H9 (cell line): ENCODE measurements around the gene PHF21A. TPM values are rescaled to one million over a fixed set of nuclear protein-coding genes. Genes with fewer than 3 reads are reported as not detected.

ENCODE experiments used
- DNase-seq: peaks from one replicate; pipeline ENCODE4 v3.0.0-alpha.2; 2017
- H2AFZ ChIP-seq: one replicate; pipeline ENCODE4 v1.6.1; 2013; ENCODE audit warnings: mild to moderate bottlenecking, low read length, control low read depth, moderate library complexity
- H2AK5ac ChIP-seq: 2 replicates; pipeline ENCODE4 v1.6.1; 2013; ENCODE audit warnings: low read length, control low read depth, mixed read lengths; ENCODE audit not compliant: insufficient read length
- H2BK120ac ChIP-seq: one replicate; pipeline ENCODE4 v1.6.1; 2013; ENCODE audit warnings: low read depth, mild to moderate bottlenecking, low read length, control low read depth, inconsistent platforms; ENCODE audit not compliant: poor library complexity, severe bottlenecking
- H2BK12ac ChIP-seq: 2 replicates; pipeline ENCODE4 v1.6.1; 2013; ENCODE audit warnings: low read length, control low read depth, mixed read lengths, low read depth; ENCODE audit not compliant: insufficient read length
- H2BK15ac ChIP-seq: 2 replicates; pipeline ENCODE4 v1.6.1; 2013; ENCODE audit warnings: low read depth, low read length, control low read depth
- H2BK20ac ChIP-seq: one replicate; pipeline ENCODE4 v1.6.1; 2013; ENCODE audit warnings: low read depth, mild to moderate bottlenecking, low read length, control low read depth, inconsistent platforms; ENCODE audit not compliant: poor library complexity, severe bottlenecking
- H2BK5ac ChIP-seq: 2 replicates; pipeline ENCODE4 v1.6.1; 2013; ENCODE audit warnings: low read length, control low read depth, mixed read lengths; ENCODE audit not compliant: insufficient read length
- H3K14ac ChIP-seq: 2 replicates; pipeline ENCODE4 v1.6.1; 2013; ENCODE audit warnings: low read length, control low read depth; ENCODE audit not compliant: insufficient read depth
- H3K18ac ChIP-seq: 2 replicates; pipeline ENCODE4 v1.6.1; 2013; ENCODE audit warnings: low read depth, mild to moderate bottlenecking, mixed read lengths, low read length, control low read depth; ENCODE audit not compliant: insufficient read length
- H3K23ac ChIP-seq: 2 replicates; pipeline ENCODE4 v1.6.1; 2013; ENCODE audit warnings: low read length, control low read depth, mixed read lengths, low read depth; ENCODE audit not compliant: insufficient read length
- H3K23me2 ChIP-seq: 2 replicates; pipeline ENCODE4 v1.6.1; 2013; ENCODE audit warnings: low read depth, mild to moderate bottlenecking, mixed read lengths, low read length, control low read depth; ENCODE audit not compliant: insufficient read length, poor library complexity, severe bottlenecking
- H3K27ac ChIP-seq: 2 replicates; pipeline ENCODE4 v1.5.1; 2013; ENCODE audit warnings: low read length, control low read depth, mixed read lengths, low read depth; ENCODE audit not compliant: insufficient read length
- H3K27me3 ChIP-seq: 2 replicates; pipeline ENCODE4 v1.6.1; 2013; ENCODE audit warnings: low read length, control low read depth, inconsistent platforms; ENCODE audit not compliant: insufficient read depth
- H3K4ac ChIP-seq: 2 replicates; pipeline ENCODE4 v1.6.1; 2013; ENCODE audit warnings: low read depth, mild to moderate bottlenecking, control low read depth, inconsistent platforms, low read length, moderate library complexity
- H3K4me1 ChIP-seq: 2 replicates; pipeline ENCODE4 v1.6.1; 2013; ENCODE audit warnings: low read length, control low read depth, inconsistent platforms; ENCODE audit not compliant: insufficient read depth
- H3K4me2 ChIP-seq: 2 replicates; pipeline ENCODE4 v1.6.1; 2013; ENCODE audit warnings: low read length, control low read depth, mixed read lengths; ENCODE audit not compliant: insufficient read length, insufficient read depth
- H3K56ac ChIP-seq: 2 replicates; pipeline ENCODE4 v1.6.1; 2013; ENCODE audit warnings: low read depth, mild to moderate bottlenecking, mixed read lengths, low read length, control low read depth; ENCODE audit not compliant: insufficient read length
- H3K79me1 ChIP-seq: 2 replicates; pipeline ENCODE4 v1.6.1; 2013; ENCODE audit warnings: low read depth, mild to moderate bottlenecking, moderate library complexity, low read length, control low read depth, inconsistent platforms; ENCODE audit not compliant: insufficient read depth, poor library complexity, severe bottlenecking
- H3K79me2 ChIP-seq: 2 replicates; pipeline ENCODE4 v1.6.1; 2013; ENCODE audit warnings: low read length, control low read depth, inconsistent platforms; ENCODE audit not compliant: insufficient read depth
- H3K9ac ChIP-seq: 2 replicates; pipeline ENCODE4 v1.6.1; 2013; ENCODE audit warnings: low read length, control low read depth, mixed read lengths; ENCODE audit not compliant: insufficient read length; ENCODE audit errors: extremely low read depth
- H3K9me3 ChIP-seq: one replicate; pipeline ENCODE4 v1.6.1; 2013; ENCODE audit warnings: low read depth, low read length, inconsistent platforms; ENCODE audit not compliant: control insufficient read depth
- H3T11ph ChIP-seq: one replicate; pipeline ENCODE4 v1.6.1; 2013; ENCODE audit warnings: mild to moderate bottlenecking, low read length, control low read depth, inconsistent platforms
- H4K20me1 ChIP-seq: one replicate; pipeline ENCODE4 v1.6.1; 2013; ENCODE audit not compliant: control insufficient read depth, insufficient read length, insufficient read depth
- H4K5ac ChIP-seq: 2 replicates; pipeline ENCODE4 v1.6.1; 2013; ENCODE audit warnings: low read depth, mild to moderate bottlenecking, mixed read lengths, low read length, control low read depth; ENCODE audit not compliant: insufficient read length
- H4K8ac ChIP-seq: replicated peaks from 2 replicates; pipeline ENCODE4 v1.6.1; 2013; ENCODE audit warnings: low read length, control low read depth, mixed read lengths, low read depth; ENCODE audit not compliant: insufficient read length
- H4K91ac ChIP-seq: 2 replicates; pipeline ENCODE4 v1.6.1; 2013; ENCODE audit warnings: low read depth, mild to moderate bottlenecking, moderate library complexity, mixed read lengths, low read length, control low read depth; ENCODE audit not compliant: insufficient read length
- H3K27ac Mint-ChIP-seq, 3 experiments: 2 replicates in 2 of 3; 3 replicates in 1 of 3; pipeline ENCODE4 v1.8.0; 2020 to 2021; ENCODE audit warnings: mixed read lengths in 3 of 3, mild to moderate bottlenecking in 1 of 3, moderate library complexity in 1 of 3
- H3K27me3 Mint-ChIP-seq: 2 replicates; pipeline ENCODE4 v1.8.0; 2021; ENCODE audit warnings: low read depth, mild to moderate bottlenecking, moderate library complexity, mixed read lengths
- H3K36me3 Mint-ChIP-seq, 3 experiments: 2 replicates in 2 of 3; 3 replicates in 1 of 3; pipeline ENCODE4 v1.8.0; 2020 to 2021; ENCODE audit warnings: low read depth in 3 of 3, mixed read lengths in 3 of 3; ENCODE audit not compliant: insufficient read depth in 1 of 3
- H3K4me1 Mint-ChIP-seq, 2 experiments: 2 replicates each; pipeline ENCODE4 v1.8.0; 2020; ENCODE audit warnings: mixed read lengths in 2 of 2
- H3K4me3 Mint-ChIP-seq, 2 experiments: 2 replicates in 1 of 2; 3 replicates in 1 of 2; pipeline ENCODE4 v1.8.0; 2020 to 2021; ENCODE audit warnings: mild to moderate bottlenecking in 2 of 2, mixed read lengths in 2 of 2, moderate library complexity in 1 of 2
- H3K9me3 Mint-ChIP-seq, 2 experiments: 2 replicates in 1 of 2; 3 replicates in 1 of 2; pipeline ENCODE4 v1.8.0; 2020; ENCODE audit warnings: mild to moderate bottlenecking in 2 of 2, mixed read lengths in 2 of 2, moderate library complexity in 1 of 2
- CTCF ChIP-seq: fragments of 200-600 bp; sonication (generic); conservative IDR thresholded peaks from 3 replicates; pipeline ENCODE4 v1.8.0; 2021; ENCODE audit warnings: antibody characterized with exemption, mild to moderate bottlenecking
- WGBS: extraction: QIAGEN DNeasy Blood & Tissue Kit; methylation state at CpG from one replicate; pipeline ENCODE4 v1.1.7; 2013; ENCODE audit warnings: missing lambda C conversion rate, low lambda C conversion rate, mixed read lengths; ENCODE audit not compliant: insufficient read length; ENCODE audit errors: extremely low coverage; 5-methylcytosine and 5-hydroxymethylcytosine counted together
- total RNA-seq: library from RNA; stranded (reverse); gene quantifications from 2 replicates; pipeline ENCODE4 v1.2.1, GENCODE V29; 2021

The PHF21A gene
- total RNA-seq, 1 experiment from 2014 or later = 33.8 TPM

- Histone ChIP-seq H2AK5ac (no peak overlapping the region), H3K79me1 (no peaks in the 10 kb centered on the region), H2BK5ac (no peak overlapping the region), H3K27ac (no peak overlapping the region), H4K5ac (no peak overlapping the region), H3T11ph (no peak overlapping the region), H3K23ac (no peak overlapping the region), H3K27me3 (no peaks in the 10 kb centered on the region), H3K56ac (no peak overlapping the region), H4K20me1 (no peaks in the 10 kb centered on the region), H3K9me3 (no peaks in the 10 kb centered on the region), H2AFZ (no peak overlapping the region), H4K91ac (no peak overlapping the region), H3K4me2 (no peak overlapping the region), H3K23me2 (no peaks in the 10 kb centered on the region), H3K79me2 (no peaks in the 10 kb centered on the region), H3K4ac (no peak overlapping the region), H3K14ac (no peak overlapping the region; the same call in 1 of the 2 replicates), H3K4me1 (no peaks in the 10 kb centered on the region), H2BK20ac (no peak overlapping the region), H2BK12ac (no peak overlapping the region), H3K9ac (no peak overlapping the region), H2BK15ac (no peak overlapping the region), H2BK120ac (no peak overlapping the region), H3K18ac (no peak overlapping the region), H4K8ac (no peak overlapping the region)
- H3K27ac Mint-ChIP-seq = peak overlapping the region in 2 of 3 experiments; percentile 56 to 86; a peak in 4 of 7 replicates
- peaks cover 5 to 62% (median 60%) of the 10 kb centered on the region in 3 experiments for H3K36me3 Mint-ChIP-seq
- no peak overlapping the region for H3K4me3 Mint-ChIP-seq
- TF ChIP-seq CTCF = no peak
- no CpG with 5 or more reads among the region's 10 CpGs for WGBS
- no peak for DNase-seq
- H3K27me3 Mint-ChIP-seq = no peaks in the 10 kb centered on the region
- H3K4me1 Mint-ChIP-seq = peaks cover 5 to 12% of the 10 kb centered on the region in 2 experiments; a peak in 3 of 4 replicates
- no peaks in the 10 kb centered on the region for H3K9me3 Mint-ChIP-seq
These were observed 189.5 kb downstream of the PHF21A start for GRCh38 chr11:45931739-45932138.
